ENCODE data around the gene ARHGAP12.

ARHGAP12 gene

GRCh38 chr10:31808258-31809218 is 120.1 kb downstream of the ARHGAP12 start:
- TF ChIP-seq CTCF (IDR thresholded peaks at IDR 0.05; ENCODE audit: low read depth, low read length), result peak; percentile 12
- H3K4me3 ChIP-seq (replicated peaks in 1 of 2; ENCODE audit: low read depth in 2 of 2, low read length in 2 of 2), result peak overlapping the region in 1 of 2 donors; percentile 40
- peak; percentile 86 to 88 for DNase-seq (ENCODE audit: low read depth in 2 of 2)

GRCh38 chr10:31804352-31804810 is 124.2 kb downstream of the ARHGAP12 start:
- DNase-seq (ENCODE audit: low read depth in 2 of 2), result no peak
- no peak for TF ChIP-seq CTCF (IDR thresholded peaks at IDR 0.05; ENCODE audit: low read depth, low read length)
- H3K4me3 ChIP-seq (replicated peaks in 1 of 2; ENCODE audit: low read depth in 2 of 2, low read length in 2 of 2), result no peak overlapping the region

GRCh38 chr10:31803606-31804351 is 124.9 kb downstream of the ARHGAP12 start:
- no peak for TF ChIP-seq CTCF (IDR thresholded peaks at IDR 0.05; ENCODE audit: low read depth, low read length)
- no peak overlapping the region for H3K4me3 ChIP-seq (replicated peaks in 1 of 2; ENCODE audit: low read depth in 2 of 2, low read length in 2 of 2)
- no peak for DNase-seq (ENCODE audit: low read depth in 2 of 2)

- no peak for DNase-seq (ENCODE audit: low read depth in 2 of 2)
- no peak for TF ChIP-seq CTCF (IDR thresholded peaks at IDR 0.05; ENCODE audit: low read depth, low read length)
- no peak overlapping the region for H3K4me3 ChIP-seq (replicated peaks in 1 of 2; ENCODE audit: low read depth in 2 of 2, low read length in 2 of 2)
Measured at GRCh38 chr10:31799181-31799580, 129.4 kb downstream of the ARHGAP12 start.

GRCh38 chr10:31792745-31793144 is 135.9 kb downstream of the ARHGAP12 start:
- no peak for TF ChIP-seq CTCF (IDR thresholded peaks at IDR 0.05; ENCODE audit: low read depth, low read length)
- H3K4me3 ChIP-seq (replicated peaks in 1 of 2; ENCODE audit: low read depth in 2 of 2, low read length in 2 of 2), result no peak overlapping the region
- no peak for DNase-seq (ENCODE audit: low read depth in 2 of 2)

- TF ChIP-seq CTCF (IDR thresholded peaks at IDR 0.05; ENCODE audit: low read depth, low read length), result no peak
- H3K4me3 ChIP-seq (replicated peaks in 1 of 2; ENCODE audit: low read depth in 2 of 2, low read length in 2 of 2), result no peak overlapping the region
- no peak for DNase-seq (ENCODE audit: low read depth in 2 of 2)
Measured at GRCh38 chr10:31789555-31789954, 139.1 kb downstream of the ARHGAP12 start.

All from cardiac fibroblast (primary cell).